Measurements from ENCODE around the gene GLIPR1L2.
"Not testable (repeated sequence)": the region's sequence is repeated elsewhere in the genome, so short reads cannot be mapped to it uniquely, and the experiment has no call there.

GLIPR1L2 gene

GRCh38 chr12:75390156-75390898, 562 bp upstream of the GLIPR1L2 start:
- Mint-ChIP-seq H3K27ac (peak overlapping the region; percentile 98), H3K4me1 (ENCODE audit: low read depth) (peaks cover 42% of the 10 kb centered on the region), H3K9me3 (ENCODE audit: low read depth) (peaks cover 3% of the 10 kb centered on the region), H3K36me3 (no peaks in the 10 kb centered on the region), H3K27me3 (no peaks in the 10 kb centered on the region), H3K4me3 (peak overlapping the region; percentile 92)

- peaks cover 2% of the 10 kb centered on the region for H3K27me3 Mint-ChIP-seq
- no peak overlapping the region for H3K4me3 Mint-ChIP-seq
- H3K9me3 Mint-ChIP-seq (ENCODE audit: low read depth) = no peaks in the 10 kb centered on the region
- H3K27ac Mint-ChIP-seq = no peak overlapping the region
- no peaks in the 10 kb centered on the region for H3K4me1 Mint-ChIP-seq (ENCODE audit: low read depth)
- peaks cover 20% of the 10 kb centered on the region for H3K36me3 Mint-ChIP-seq
These were observed 13.3 kb downstream of the GLIPR1L2 start for GRCh38 chr12:75404231-75404630.

GRCh38 chr12:75407683-75408082, 16.8 kb downstream of the GLIPR1L2 start:
- peaks cover 23% of the 10 kb centered on the region for H3K36me3 Mint-ChIP-seq
- no peak overlapping the region for H3K27ac Mint-ChIP-seq
- no peaks in the 10 kb centered on the region for H3K9me3 Mint-ChIP-seq (ENCODE audit: low read depth)
- H3K4me3 Mint-ChIP-seq = no peak overlapping the region
- no peaks in the 10 kb centered on the region for H3K4me1 Mint-ChIP-seq (ENCODE audit: low read depth)
- peaks cover 2% of the 10 kb centered on the region for H3K27me3 Mint-ChIP-seq

GRCh38 chr12:75409830-75410229, 18.9 kb downstream of the GLIPR1L2 start:
- H3K9me3 Mint-ChIP-seq (ENCODE audit: low read depth) = no peaks in the 10 kb centered on the region
- no peaks in the 10 kb centered on the region for H3K4me1 Mint-ChIP-seq (ENCODE audit: low read depth)
- no peak overlapping the region for H3K27ac Mint-ChIP-seq
- peaks cover 12% of the 10 kb centered on the region for H3K36me3 Mint-ChIP-seq
- no peak overlapping the region for H3K4me3 Mint-ChIP-seq
- no peaks in the 10 kb centered on the region for H3K27me3 Mint-ChIP-seq

- Mint-ChIP-seq H3K36me3 (peaks cover 5% of the 10 kb centered on the region), H3K4me1 (ENCODE audit: low read depth) (no peaks in the 10 kb centered on the region), H3K27ac (no peak overlapping the region), H3K4me3 (no peak overlapping the region), H3K9me3 (ENCODE audit: low read depth) (peaks cover 5% of the 10 kb centered on the region), H3K27me3 (no peaks in the 10 kb centered on the region)
These were observed 23.8 kb downstream of the GLIPR1L2 start for GRCh38 chr12:75414671-75415070.

GRCh38 chr12:75419841-75420240, 29.0 kb downstream of the GLIPR1L2 start:
- Mint-ChIP-seq H3K4me1 (ENCODE audit: low read depth) (no peaks in the 10 kb centered on the region), H3K9me3 (ENCODE audit: low read depth) (peaks cover 5% of the 10 kb centered on the region), H3K27me3 (no peaks in the 10 kb centered on the region), H3K4me3 (no peak overlapping the region), H3K36me3 (peaks cover 4% of the 10 kb centered on the region), H3K27ac (no peak overlapping the region)

- no peak overlapping the region for H3K27ac Mint-ChIP-seq
- no peaks in the 10 kb centered on the region for H3K27me3 Mint-ChIP-seq
- no peaks in the 10 kb centered on the region for H3K4me1 Mint-ChIP-seq (ENCODE audit: low read depth)
- no peak overlapping the region for H3K4me3 Mint-ChIP-seq
- H3K36me3 Mint-ChIP-seq = peaks cover 20% of the 10 kb centered on the region
- H3K9me3 Mint-ChIP-seq (ENCODE audit: low read depth) = peaks cover 21% of the 10 kb centered on the region
These were observed 36.6 kb downstream of the GLIPR1L2 start for GRCh38 chr12:75427491-75427890.

GRCh38 chr12:75428767-75429166, 37.9 kb downstream of the GLIPR1L2 start:
- peaks cover 20% of the 10 kb centered on the region for H3K36me3 Mint-ChIP-seq
- no peak overlapping the region for H3K4me3 Mint-ChIP-seq
- H3K4me1 Mint-ChIP-seq (ENCODE audit: low read depth) = no peaks in the 10 kb centered on the region
- H3K27me3 Mint-ChIP-seq = no peaks in the 10 kb centered on the region
- H3K9me3 Mint-ChIP-seq (ENCODE audit: low read depth) = peaks cover 21% of the 10 kb centered on the region
- H3K27ac Mint-ChIP-seq = no peak overlapping the region

GRCh38 chr12:75432924-75433323, 42.0 kb downstream of the GLIPR1L2 start:
- Mint-ChIP-seq H3K4me1 (ENCODE audit: low read depth) (peaks cover 3% of the 10 kb centered on the region), H3K27me3 (no peaks in the 10 kb centered on the region), H3K9me3 (ENCODE audit: low read depth) (peaks cover 17% of the 10 kb centered on the region)

GRCh38 chr12:75437564-75437963, 46.7 kb downstream of the GLIPR1L2 start:
- Mint-ChIP-seq H3K27ac (no peak overlapping the region), H3K36me3 (peaks cover 6% of the 10 kb centered on the region), H3K4me1 (ENCODE audit: low read depth) (peaks cover 3% of the 10 kb centered on the region), H3K27me3 (no peaks in the 10 kb centered on the region), H3K4me3 (no peak overlapping the region), H3K9me3 (ENCODE audit: low read depth) (peaks cover 5% of the 10 kb centered on the region)

More at GRCh38 chr12:75432924-75433323, 42.0 kb downstream of the GLIPR1L2 start:
- Mint-ChIP-seq H3K27ac (no peak overlapping the region), H3K36me3 (peaks cover 8% of the 10 kb centered on the region), H3K4me3 (no peak overlapping the region)

- Mint-ChIP-seq H3K4me3 (no peak overlapping the region), H3K9me3 (ENCODE audit: low read depth) (peaks cover 5% of the 10 kb centered on the region), H3K36me3 (peaks cover 6% of the 10 kb centered on the region), H3K4me1 (ENCODE audit: low read depth) (peaks cover 3% of the 10 kb centered on the region), H3K27ac (no peak overlapping the region), H3K27me3 (peaks cover 2% of the 10 kb centered on the region)
These were observed 47.3 kb downstream of the GLIPR1L2 start for GRCh38 chr12:75438059-75438754.

- peaks cover 7% of the 10 kb centered on the region for H3K27me3 Mint-ChIP-seq
- H3K9me3 Mint-ChIP-seq (ENCODE audit: low read depth) = peaks cover 5% of the 10 kb centered on the region
- H3K27ac Mint-ChIP-seq = no peak overlapping the region
- peaks cover 6% of the 10 kb centered on the region for H3K36me3 Mint-ChIP-seq
- H3K4me3 Mint-ChIP-seq = no peak overlapping the region
- peaks cover 3% of the 10 kb centered on the region for H3K4me1 Mint-ChIP-seq (ENCODE audit: low read depth)
These were observed 48.2 kb downstream of the GLIPR1L2 start for GRCh38 chr12:75439048-75439447.

- H3K27me3 Mint-ChIP-seq = peaks cover 7% of the 10 kb centered on the region
- H3K4me3 Mint-ChIP-seq = no peak overlapping the region
- peaks cover 3% of the 10 kb centered on the region for H3K4me1 Mint-ChIP-seq (ENCODE audit: low read depth)
- peaks cover 6% of the 10 kb centered on the region for H3K36me3 Mint-ChIP-seq
- H3K9me3 Mint-ChIP-seq (ENCODE audit: low read depth) = peaks cover 5% of the 10 kb centered on the region
- H3K27ac Mint-ChIP-seq = no peak overlapping the region
These were observed 49.0 kb downstream of the GLIPR1L2 start for GRCh38 chr12:75439930-75440329.

GRCh38 chr12:75441687-75442449, 51.0 kb downstream of the GLIPR1L2 start:
- not testable (repeated sequence) for H3K27me3 Mint-ChIP-seq; H3K27ac Mint-ChIP-seq; H3K4me1 Mint-ChIP-seq (ENCODE audit: low read depth); H3K36me3 Mint-ChIP-seq; H3K4me3 Mint-ChIP-seq; H3K9me3 Mint-ChIP-seq (ENCODE audit: low read depth)

- H3K27me3 Mint-ChIP-seq; H3K27ac Mint-ChIP-seq; H3K36me3 Mint-ChIP-seq; H3K4me1 Mint-ChIP-seq (ENCODE audit: low read depth); H3K4me3 Mint-ChIP-seq; H3K9me3 Mint-ChIP-seq (ENCODE audit: low read depth): not testable (repeated sequence)
These were observed 51.6 kb downstream of the GLIPR1L2 start for GRCh38 chr12:75442454-75442853.
